ENCODE measurements around the gene ME3. TPM values are rescaled to one million over a fixed set of nuclear protein-coding genes. Genes with fewer than 3 reads are reported as not detected.
A peak's percentile ranks its signal among the peaks of the same experiment; 100 is the strongest.

Gene ME3
- total RNA-seq, 1 donor from 2014 or later: 49.6 TPM

DNA sequence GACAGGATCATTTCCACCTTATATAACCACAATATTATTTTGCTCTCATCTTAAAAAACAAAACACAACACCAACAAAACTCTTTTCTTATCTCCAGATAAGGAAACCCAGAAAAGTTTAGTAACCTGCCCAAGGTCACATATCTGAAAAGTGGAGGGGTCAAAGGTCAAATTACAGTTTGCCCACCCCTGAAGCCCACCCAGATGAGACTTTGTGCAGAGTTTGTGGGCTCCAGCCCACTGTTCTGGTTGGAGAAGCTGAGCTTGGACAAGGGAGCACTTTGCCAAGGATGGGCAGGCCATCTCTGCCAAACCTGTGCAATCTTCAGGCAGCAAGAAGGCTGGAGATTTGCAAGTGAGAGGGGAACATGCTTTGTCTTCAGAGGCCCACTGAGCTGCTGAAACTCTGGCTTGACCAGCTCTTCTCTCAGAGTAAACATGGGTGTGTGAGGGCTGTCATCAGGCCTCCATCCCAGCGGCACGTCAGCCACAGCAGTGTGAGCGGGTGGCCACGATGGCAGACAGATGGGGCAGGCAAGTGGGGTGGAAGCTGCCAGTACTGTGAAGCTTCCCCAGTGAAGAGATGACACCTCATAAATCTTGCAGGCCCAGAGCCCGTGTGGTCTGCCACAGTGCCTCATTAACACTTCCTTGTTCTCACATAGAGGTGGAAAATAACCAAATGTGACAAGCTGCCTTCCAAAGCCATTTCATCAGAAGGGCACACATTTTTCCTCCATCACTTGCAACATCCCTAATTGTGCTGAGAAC lies 186.0 kb downstream of the ME3 start:
- no peak overlapping the region for H3K4me3 Mint-ChIP-seq
- Histone ChIP-seq H3K4me1 (no peaks in the 10 kb centered on the region), H3K36me3 (no peaks in the 10 kb centered on the region), H3K4me2 (no peak overlapping the region), H3F3A (ENCODE audit: low read depth) (no peaks in the 10 kb centered on the region), H3K4me3 (no peak overlapping the region), H2AFZ (replicated peaks) (no peak overlapping the region), H4K20me1 (ENCODE audit: low read depth) (no peaks in the 10 kb centered on the region), H3K9me3 (ENCODE audit: low read depth) (no peaks in the 10 kb centered on the region), H3K79me2 (ENCODE audit: low read depth) (no peaks in the 10 kb centered on the region), H3K27ac (no peak overlapping the region), H3K9ac (no peak overlapping the region), H3K27me3 (no peaks in the 10 kb centered on the region)
- no peaks in the 10 kb centered on the region for H3K9me3 Mint-ChIP-seq
- no peaks in the 10 kb centered on the region for H3K4me1 Mint-ChIP-seq
- no peaks in the 10 kb centered on the region for H3K36me3 Mint-ChIP-seq
- no peak for DNase-seq (ENCODE audit: low spot score)
- H3K27ac Mint-ChIP-seq: peak overlapping the region; percentile 29
- no peaks in the 10 kb centered on the region for H3K27me3 Mint-ChIP-seq (ENCODE audit: insufficient read depth, low read depth)
- TF ChIP-seq EZH2phosphoT487 (IDR thresholded peaks at IDR 0.05) (no peak), EZH2 (IDR thresholded peaks at IDR 0.05) (no peak)

DNA sequence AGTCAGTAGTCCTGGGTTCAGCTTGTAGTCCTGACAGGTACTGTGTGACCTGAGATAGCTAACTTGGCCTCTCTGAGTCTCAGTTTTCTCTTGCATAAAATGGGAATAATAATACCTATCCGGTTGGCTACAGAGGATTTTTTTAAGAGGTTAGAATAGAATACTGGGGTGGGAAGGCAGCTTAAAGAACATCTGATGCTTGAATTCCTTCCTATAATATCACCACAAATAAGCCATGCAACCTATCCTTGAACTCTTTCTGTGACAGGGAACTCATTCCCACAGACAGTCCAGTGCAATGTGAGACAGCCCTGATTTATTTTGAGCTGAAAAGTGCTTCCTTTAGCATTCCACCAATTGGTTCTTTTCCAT lies 187.6 kb downstream of the ME3 start:
- H3K4me2 ChIP-seq: no peak overlapping the region
- no peaks in the 10 kb centered on the region for H4K20me1 ChIP-seq (ENCODE audit: low read depth)
- H3K36me3 ChIP-seq: no peaks in the 10 kb centered on the region
- no peaks in the 10 kb centered on the region for H3K79me2 ChIP-seq (ENCODE audit: low read depth)
- Mint-ChIP-seq H3K4me1 (no peaks in the 10 kb centered on the region), H3K9me3 (no peaks in the 10 kb centered on the region), H3K4me3 (no peak overlapping the region), H3K27ac (no peak overlapping the region), H3K27me3 (ENCODE audit: insufficient read depth, low read depth) (no peaks in the 10 kb centered on the region), H3K36me3 (no peaks in the 10 kb centered on the region)
- no peak for DNase-seq (ENCODE audit: low spot score)
- no peaks in the 10 kb centered on the region for H3K4me1 ChIP-seq
- H3K27ac ChIP-seq: no peak overlapping the region
- TF ChIP-seq EZH2phosphoT487 (IDR thresholded peaks at IDR 0.05) (no peak), EZH2 (IDR thresholded peaks at IDR 0.05) (no peak)
- TF ChIP-seq, protein P1, sequence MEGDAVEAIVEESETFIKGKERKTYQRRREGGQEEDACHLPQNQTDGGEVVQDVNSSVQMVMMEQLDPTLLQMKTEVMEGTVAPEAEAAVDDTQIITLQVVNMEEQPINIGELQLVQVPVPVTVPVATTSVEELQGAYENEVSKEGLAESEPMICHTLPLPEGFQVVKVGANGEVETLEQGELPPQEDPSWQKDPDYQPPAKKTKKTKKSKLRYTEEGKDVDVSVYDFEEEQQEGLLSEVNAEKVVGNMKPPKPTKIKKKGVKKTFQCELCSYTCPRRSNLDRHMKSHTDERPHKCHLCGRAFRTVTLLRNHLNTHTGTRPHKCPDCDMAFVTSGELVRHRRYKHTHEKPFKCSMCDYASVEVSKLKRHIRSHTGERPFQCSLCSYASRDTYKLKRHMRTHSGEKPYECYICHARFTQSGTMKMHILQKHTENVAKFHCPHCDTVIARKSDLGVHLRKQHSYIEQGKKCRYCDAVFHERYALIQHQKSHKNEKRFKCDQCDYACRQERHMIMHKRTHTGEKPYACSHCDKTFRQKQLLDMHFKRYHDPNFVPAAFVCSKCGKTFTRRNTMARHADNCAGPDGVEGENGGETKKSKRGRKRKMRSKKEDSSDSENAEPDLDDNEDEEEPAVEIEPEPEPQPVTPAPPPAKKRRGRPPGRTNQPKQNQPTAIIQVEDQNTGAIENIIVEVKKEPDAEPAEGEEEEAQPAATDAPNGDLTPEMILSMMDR (IDR thresholded peaks at IDR 0.05): no peak
- no peaks in the 10 kb centered on the region for H3K9me3 ChIP-seq (ENCODE audit: low read depth)
- H2AFZ ChIP-seq (replicated peaks): no peak overlapping the region
- H3F3A ChIP-seq (ENCODE audit: low read depth): no peaks in the 10 kb centered on the region
- H3K4me3 ChIP-seq: no peak overlapping the region
- no peak overlapping the region for H3K9ac ChIP-seq
- no peaks in the 10 kb centered on the region for H3K27me3 ChIP-seq

DNA sequence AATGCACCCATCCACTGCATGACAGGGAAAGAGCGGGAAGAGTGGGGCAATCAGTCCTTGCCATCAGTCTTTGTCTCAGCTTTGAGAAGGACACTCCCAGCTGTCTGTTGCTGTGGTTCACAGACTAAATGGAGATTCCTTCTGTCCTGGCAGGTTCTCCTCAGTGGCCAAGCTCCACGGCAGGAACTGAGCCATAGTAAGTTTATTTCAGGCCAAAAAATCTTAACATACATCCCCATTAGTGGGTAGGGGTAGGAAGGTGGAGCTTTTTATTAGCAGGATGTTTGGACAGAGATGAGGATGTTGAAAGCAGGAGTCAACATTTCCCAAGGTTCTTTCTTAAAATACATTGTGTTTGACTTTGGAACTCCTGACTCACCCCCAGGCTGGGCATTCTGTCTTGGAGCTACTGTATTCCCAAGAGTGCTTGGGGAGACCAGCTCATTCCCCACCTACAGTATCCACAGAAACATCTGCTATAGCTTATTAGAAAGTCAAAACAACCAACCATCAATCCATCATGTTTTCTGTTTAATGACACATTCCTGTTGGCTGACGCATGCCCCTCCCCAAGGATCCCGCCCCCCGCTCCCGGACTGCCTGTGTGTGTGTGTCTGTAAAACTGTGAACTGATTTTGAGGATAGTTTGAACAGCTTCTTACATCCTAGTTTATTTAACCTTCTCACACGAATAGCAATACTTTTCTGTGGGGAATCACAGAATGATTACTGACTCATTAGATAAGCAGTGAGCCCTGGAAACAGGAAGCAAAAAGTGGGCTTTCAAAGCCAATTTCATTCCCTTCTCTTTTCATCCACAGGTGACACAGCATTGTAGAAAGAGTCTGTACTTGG lies 188.2 kb downstream of the ME3 start:
- H3K36me3 Mint-ChIP-seq: no peaks in the 10 kb centered on the region
- no peaks in the 10 kb centered on the region for H3K27me3 ChIP-seq
- no peak overlapping the region for H3K4me2 ChIP-seq
- H3F3A ChIP-seq (ENCODE audit: low read depth): no peaks in the 10 kb centered on the region
- no peaks in the 10 kb centered on the region for H3K4me1 Mint-ChIP-seq
- H3K36me3 ChIP-seq: no peaks in the 10 kb centered on the region
- DNase-seq (ENCODE audit: low spot score): no peak
- no peaks in the 10 kb centered on the region for H3K9me3 Mint-ChIP-seq
- TF ChIP-seq, protein P1 (IDR thresholded peaks at IDR 0.05): no peak
- TF ChIP-seq EZH2phosphoT487 (IDR thresholded peaks at IDR 0.05): no peak
- no peak for TF ChIP-seq EZH2 (IDR thresholded peaks at IDR 0.05)
- no peak overlapping the region for H3K27ac Mint-ChIP-seq
- H3K4me3 Mint-ChIP-seq: no peak overlapping the region
- no peak overlapping the region for H3K27ac ChIP-seq
- H4K20me1 ChIP-seq (ENCODE audit: low read depth): no peaks in the 10 kb centered on the region
- no peaks in the 10 kb centered on the region for H3K79me2 ChIP-seq (ENCODE audit: low read depth)
- H3K4me3 ChIP-seq: no peak overlapping the region
- no peaks in the 10 kb centered on the region for H3K4me1 ChIP-seq
- H3K27me3 Mint-ChIP-seq (ENCODE audit: insufficient read depth, low read depth): no peaks in the 10 kb centered on the region
- no peaks in the 10 kb centered on the region for H3K9me3 ChIP-seq (ENCODE audit: low read depth)
- no peak overlapping the region for H3K9ac ChIP-seq
- H2AFZ ChIP-seq (replicated peaks): no peak overlapping the region

DNA sequence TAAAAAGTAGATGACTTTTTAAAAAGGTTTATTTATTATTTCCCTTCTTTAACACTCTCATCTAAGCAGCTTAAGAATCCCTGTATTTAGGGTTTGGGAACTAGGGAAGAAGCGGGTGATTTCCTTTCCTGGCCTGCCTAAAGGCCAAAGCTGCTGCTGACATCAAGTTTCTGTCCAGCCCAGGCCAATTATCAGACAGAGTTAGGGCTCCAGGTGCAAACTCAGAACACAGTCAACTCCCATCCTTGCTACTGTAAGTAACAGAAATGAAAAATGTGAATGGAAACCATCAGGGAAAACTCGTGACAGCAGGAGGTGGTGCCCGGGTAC lies 188.8 kb downstream of the ME3 start:
- H3K9me3 Mint-ChIP-seq: no peaks in the 10 kb centered on the region
- H3K36me3 Mint-ChIP-seq: no peaks in the 10 kb centered on the region
- TF ChIP-seq, protein P1 (IDR thresholded peaks at IDR 0.05): no peak
- TF ChIP-seq EZH2 (IDR thresholded peaks at IDR 0.05) (no peak), EZH2phosphoT487 (IDR thresholded peaks at IDR 0.05) (no peak)
- Histone ChIP-seq H3K27me3 (no peaks in the 10 kb centered on the region), H3F3A (ENCODE audit: low read depth) (no peaks in the 10 kb centered on the region), H3K4me3 (no peak overlapping the region), H3K4me1 (no peaks in the 10 kb centered on the region), H3K4me2 (no peak overlapping the region), H3K9ac (no peak overlapping the region), H3K36me3 (no peaks in the 10 kb centered on the region), H3K27ac (no peak overlapping the region), H3K9me3 (ENCODE audit: low read depth) (no peaks in the 10 kb centered on the region), H2AFZ (replicated peaks) (no peak overlapping the region), H4K20me1 (ENCODE audit: low read depth) (no peaks in the 10 kb centered on the region), H3K79me2 (ENCODE audit: low read depth) (no peaks in the 10 kb centered on the region)
- H3K27ac Mint-ChIP-seq: no peak overlapping the region
- no peaks in the 10 kb centered on the region for H3K4me1 Mint-ChIP-seq
- H3K27me3 Mint-ChIP-seq (ENCODE audit: insufficient read depth, low read depth): no peaks in the 10 kb centered on the region
- no peak for DNase-seq (ENCODE audit: low spot score)
- H3K4me3 Mint-ChIP-seq: no peak overlapping the region

Data from neural progenitor cell (in vitro differentiated cells).